Hematopoietic multipotent progenitor cell treated with erythropoietin and hydrocortisone succinate and interleukin-3 and kit ligand, for 6 days (in vitro differentiated cells): ENCODE measurements around the gene HECTD4.
"Not testable (repeated sequence)": the region's sequence is repeated elsewhere in the genome, so short reads cannot be mapped to it uniquely, and the experiment has no call there.

Experiments used
- DNase-seq: peaks from one replicate; pipeline ENCODE4 v3.0.0-alpha.2; 2015

HECTD4 gene

DNA sequence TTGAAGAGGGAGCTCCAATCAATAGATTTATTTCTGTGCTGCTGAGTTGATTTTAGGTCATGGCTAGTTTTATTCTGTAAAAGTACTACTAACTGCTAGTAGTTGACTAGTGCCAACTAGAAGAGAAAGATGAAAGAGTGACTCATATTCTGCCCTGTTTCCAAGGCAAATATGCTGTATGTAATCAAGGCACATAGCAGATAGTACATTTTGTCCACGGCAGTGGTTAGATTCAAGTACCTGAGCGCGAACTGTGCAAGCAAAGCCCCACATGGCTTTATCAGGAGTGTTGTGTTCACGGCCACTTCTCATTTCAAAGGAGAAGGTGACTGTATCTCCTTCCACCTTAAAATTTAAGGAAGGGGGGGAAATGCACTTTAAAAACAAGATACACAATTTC lies 130.0 kb downstream of the HECTD4 start:
- DNase-seq: no peak

DNA sequence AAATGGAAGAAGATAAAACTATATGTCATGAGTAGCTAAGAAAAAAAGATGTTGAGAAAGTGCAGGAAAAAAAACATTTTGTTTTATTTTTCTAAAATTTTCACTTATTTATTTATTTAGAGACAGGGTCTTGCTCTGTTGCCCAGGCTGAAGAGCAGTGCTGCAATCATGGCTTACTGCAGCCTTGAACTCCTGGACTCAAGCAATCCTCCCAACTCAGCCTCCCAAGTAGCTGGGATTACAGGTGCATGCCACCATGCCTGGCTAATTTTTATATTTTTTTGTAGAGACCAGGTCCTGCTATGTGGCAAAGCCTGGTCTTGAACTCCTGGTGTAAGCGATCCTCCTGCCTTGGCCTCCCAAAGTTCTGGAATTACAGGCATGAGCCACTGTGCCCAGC lies 137.3 kb downstream of the HECTD4 start:
- DNase-seq: not testable (repeated sequence)

GRCh38 chr12:112243255-112244110 lies 138.7 kb downstream of the HECTD4 start:
- DNase-seq: no peak

GRCh38 chr12:112241176-112241575 lies 141.1 kb downstream of the HECTD4 start:
- no peak for DNase-seq

DNA sequence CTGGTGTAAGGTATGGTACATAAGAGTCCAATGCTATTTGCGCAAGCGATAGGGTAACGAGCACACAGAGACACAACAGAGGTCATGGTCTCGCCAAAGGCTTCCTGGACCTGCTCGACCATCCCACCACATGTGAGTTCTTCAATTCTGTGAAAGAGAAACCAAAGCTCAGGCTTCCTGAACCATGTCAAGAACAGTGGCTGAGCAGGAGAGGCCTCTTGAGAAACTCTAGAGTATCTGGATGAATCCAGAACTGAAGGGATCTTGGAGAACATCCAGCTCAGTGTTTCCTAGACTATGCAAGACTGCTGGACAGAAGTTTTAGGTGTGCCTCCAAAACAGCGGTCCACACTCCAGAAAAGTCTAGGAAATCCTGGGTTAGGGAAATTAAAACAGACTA lies 142.3 kb downstream of the HECTD4 start:
- DNase-seq: no peak

GRCh38 chr12:112239020-112239419 lies 143.2 kb downstream of the HECTD4 start:
- DNase-seq: no peak

DNA sequence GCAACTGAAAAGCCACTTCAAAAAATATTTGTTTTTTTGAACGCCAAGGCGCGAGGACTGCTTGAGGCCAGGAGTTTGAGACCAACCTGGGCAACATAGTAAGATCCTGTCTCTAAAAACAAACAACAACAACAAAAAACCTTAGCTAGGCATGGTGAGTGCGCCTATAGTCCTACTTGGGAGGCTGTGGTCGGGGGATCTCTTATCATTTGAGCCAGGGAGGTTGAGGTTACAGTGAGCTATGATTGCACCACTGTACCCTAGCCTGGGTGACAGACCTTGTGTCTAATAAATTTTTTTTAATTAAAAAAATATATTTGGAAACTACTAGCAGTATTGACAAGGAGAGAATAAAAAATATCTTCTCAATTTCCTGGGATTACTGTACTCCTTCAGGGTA lies 143.8 kb downstream of the HECTD4 start:
- DNase-seq: peak; percentile 69

DNA sequence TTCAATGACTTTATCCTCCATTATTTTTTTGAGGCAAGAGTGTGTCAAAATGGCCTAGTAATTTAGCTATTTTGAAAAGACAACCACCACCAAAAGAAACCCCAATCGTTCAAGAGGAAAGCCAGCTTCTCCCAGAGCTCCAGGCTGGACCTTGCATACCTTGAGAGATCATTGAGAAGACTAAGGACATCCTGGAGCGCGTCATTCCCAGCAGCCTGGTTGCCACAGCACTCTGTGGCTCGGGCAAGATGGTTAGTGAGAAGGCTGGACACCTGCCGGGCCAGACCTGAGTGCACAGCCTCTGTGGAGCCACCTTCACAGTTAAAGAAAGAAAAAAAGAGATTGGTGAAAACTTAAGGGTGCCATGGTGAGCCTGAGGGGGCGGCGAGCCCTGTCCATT lies 145.4 kb downstream of the HECTD4 start:
- no peak for DNase-seq

DNA sequence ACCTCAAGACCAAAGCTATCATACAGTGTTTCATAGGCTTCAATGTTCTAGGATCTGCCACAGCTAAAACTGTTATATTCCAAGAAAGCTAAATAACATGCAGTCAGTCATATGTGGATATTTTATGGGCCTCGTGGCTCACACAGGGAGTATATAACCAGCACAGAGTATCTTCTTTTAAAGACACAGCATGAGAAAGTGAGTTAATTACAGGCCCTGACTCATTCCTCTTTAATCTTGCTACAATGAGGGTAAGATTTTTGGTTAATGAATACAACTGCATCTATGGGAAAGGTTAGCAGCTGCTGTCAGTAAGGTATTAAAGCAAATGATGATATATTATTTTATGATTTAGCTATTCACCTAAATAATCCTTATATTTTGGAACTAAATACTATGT lies 145.8 kb downstream of the HECTD4 start:
- no peak for DNase-seq

DNA sequence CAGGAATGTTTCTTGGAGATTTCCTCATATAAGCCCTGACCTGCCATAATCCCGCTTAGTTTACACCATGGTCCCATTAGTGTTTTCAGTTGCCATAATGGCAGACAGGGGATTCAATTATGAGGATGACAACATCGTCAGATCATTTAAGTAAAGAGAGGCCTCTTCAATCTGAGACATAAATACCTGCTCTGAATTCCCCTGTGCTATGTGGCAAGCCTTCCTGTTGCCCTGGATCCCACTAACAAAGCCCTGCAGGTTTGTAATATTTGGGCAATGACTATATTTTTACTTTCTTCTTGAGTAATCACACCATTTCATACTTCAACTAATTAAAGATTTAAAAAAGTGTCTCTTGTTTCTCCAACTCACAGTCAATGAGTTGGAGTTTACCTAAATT lies 147.9 kb downstream of the HECTD4 start:
- DNase-seq: no peak

- no peak for DNase-seq
Measured at GRCh38 chr12:112233242-112233641, 149.0 kb downstream of the HECTD4 start.

GRCh38 chr12:112230136-112230535 lies 152.1 kb downstream of the HECTD4 start:
- DNase-seq: no peak

- no peak for DNase-seq
Measured at GRCh38 chr12:112226768-112227167, 155.5 kb downstream of the HECTD4 start.

DNA sequence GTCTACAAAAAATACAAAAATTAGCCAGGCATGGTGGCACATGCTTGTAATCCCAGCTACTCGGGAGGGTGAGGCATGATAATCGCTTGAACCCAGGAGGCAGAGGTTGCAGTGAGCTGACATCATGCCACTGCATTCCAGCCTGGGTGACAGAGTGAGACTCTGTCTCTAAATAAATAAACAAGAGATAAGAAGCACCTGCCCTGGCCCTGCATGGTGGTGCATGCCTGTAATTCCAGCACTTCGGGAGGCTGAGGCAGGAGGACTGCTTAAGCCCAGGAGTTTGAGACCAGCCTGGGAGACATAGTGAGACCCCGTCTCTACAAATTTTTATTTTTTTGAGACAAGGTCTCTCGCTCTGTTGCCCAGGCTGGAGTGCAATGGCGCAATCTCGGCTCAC lies 161.6 kb downstream of the HECTD4 start:
- not testable (repeated sequence) for DNase-seq

DNA sequence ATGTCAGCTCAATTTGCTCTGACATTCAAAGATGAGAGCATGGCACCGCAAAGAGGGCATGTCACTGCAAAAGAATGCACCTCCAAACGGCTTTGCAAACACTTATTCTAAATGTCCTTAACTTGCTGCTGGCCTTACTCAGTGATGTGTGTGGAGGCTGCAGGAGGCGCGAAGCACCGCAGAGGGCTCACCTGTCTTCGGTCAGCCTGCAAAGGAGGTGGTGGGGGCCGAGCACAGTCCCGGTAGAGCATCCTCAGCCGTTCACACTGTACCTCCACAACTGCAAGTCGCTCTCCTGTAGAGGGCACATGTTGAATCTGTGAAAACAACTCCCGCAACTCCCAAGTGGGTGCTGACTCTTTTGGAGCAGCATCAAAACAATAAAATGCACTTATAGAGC lies 163.0 kb downstream of the HECTD4 start:
- DNase-seq: no peak

DNA sequence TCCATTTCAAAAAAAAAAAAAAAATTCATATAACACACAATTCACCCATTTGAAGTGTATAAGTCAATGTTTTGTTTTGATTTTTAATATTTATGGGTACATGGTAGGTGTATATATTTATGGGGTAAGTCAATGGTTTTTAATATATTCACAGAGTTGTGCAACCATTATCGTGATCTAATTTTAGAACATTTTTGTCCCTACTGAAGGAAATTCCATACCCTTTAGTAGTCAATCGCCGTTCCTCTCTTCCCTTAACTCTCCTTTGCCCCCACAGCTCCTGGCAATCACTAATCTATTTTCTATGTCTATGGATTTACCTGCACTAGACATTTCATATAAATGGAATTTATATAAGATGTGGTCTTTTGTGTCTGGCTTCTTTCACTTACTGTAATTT lies 164.1 kb downstream of the HECTD4 start:
- DNase-seq: no peak

- DNase-seq: no peak
Measured at GRCh38 chr12:112217647-112218046, 164.6 kb downstream of the HECTD4 start.

DNA sequence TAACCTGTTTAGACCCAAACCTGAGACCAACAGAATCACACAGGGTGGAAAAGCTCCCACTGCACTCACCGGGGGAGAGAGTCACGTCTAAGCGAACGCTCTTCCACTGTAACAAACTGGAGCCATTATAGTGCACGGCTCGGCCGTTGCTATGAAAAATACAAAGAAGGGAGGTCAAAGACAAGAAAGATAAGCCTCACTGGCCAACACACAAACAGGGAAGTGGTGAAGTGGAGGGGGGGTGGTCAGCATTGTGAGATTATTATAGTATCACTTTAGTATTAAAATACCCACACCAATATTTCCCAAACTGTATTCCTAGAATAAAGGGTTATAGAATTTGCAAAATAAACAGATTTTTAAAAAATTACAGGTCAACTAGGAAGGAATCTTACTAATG lies 166.0 kb downstream of the HECTD4 start:
- DNase-seq: peak; percentile 8

DNA sequence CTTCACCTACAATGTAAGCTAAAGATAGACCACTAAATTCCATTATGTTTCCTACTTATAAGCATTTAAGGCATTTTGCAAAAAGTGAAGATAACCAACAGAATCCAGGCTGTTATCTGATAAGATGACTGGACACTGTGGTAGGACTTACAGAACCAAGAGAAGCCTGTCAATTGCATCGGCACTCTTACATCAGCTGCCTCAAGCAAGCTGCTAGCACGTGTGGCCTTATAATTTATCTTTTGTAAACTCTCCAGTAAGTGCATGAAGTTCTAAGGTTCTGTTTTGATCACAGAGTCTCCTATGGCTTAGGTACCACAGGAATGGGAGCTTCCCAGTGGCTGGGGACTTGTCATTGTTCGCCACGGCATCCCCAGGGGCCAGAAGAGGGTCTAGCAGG lies 168.2 kb downstream of the HECTD4 start:
- DNase-seq: peak; percentile 10

DNA sequence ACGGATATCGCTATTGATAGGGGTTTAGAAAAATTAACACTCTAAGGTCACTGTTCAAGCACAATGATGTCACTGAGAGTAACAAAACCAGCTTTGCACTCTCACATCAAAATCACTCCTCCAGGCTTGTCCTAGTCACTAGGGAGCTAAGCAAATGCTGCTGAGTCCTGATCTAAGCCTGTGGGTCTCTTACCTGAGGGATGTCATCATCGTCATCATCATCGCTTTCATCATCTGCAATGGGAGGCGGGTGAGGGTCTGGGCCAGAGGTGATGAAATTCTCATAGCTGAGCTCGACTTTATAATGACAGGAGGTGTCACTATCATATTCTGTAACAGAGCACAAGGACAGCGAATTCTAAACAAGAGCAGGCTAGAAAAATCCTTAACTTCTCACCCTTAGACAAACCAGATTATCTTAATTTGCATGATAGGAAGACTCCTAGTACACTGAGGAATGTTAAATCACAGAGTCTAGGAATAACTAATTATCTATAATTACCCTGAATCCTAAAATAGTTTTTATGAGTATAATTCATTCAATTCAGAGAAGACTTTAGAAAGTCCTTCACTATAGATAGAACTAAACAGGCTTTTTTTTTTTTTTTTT lies 173.8 kb downstream of the HECTD4 start:
- DNase-seq: no peak

DNA sequence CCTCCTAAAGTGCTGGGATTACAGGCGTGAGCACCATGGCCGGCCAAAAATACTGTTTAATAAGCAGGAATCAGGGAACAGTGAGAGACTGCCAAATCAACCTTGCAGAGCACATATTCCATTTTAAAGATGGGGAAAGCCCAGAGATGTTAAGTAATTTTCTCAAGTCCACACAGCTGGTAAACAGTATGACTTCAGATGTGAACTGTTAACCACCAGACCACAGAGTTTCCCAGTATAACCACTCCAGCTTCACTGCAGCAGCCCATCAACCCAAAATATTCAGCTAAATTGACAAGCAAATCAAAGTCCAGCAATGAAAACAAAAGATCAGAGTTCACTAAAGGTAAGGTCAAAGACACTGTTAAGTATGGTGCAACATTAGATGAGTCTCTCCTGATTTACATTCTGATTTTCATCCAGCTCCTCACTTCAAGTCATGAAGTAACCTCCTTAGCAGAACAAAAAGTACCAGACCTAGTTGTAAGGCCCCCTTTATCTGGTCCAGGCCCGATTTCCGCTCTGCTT lies 174.8 kb downstream of the HECTD4 start:
- no peak for DNase-seq

DNA sequence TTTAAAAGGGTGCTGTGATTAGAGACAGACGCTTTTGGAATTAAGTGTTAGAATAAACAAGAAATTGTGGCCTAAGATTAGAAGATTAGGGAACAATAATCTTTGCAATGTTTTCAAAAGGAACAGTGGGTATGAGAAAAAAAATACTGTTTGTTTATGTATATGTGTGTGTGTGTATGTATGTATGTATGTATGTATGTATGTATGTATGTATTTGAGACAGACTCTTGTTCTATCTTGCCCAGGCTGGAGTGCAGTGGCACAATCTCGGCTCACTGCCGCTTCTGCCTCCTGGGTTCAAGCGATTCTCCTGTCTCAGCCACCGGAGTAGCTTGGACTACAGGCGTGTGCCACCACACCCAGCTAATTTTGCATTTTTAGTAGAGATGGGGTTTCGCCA lies 175.3 kb downstream of the HECTD4 start:
- DNase-seq: no peak

GRCh38 chr12:112199136-112199535 lies 183.1 kb downstream of the HECTD4 start:
- peak; percentile 55 for DNase-seq

- DNase-seq: peak; percentile 84
Measured at GRCh38 chr12:112198120-112198733, 184.0 kb downstream of the HECTD4 start.
